ENCODE data around the gene AMPH. TPM values are rescaled to one million over a fixed set of nuclear protein-coding genes. Genes with fewer than 3 reads are reported as not detected.

Gene AMPH
- total RNA-seq, 1 donor from 2014 or later = 0.25 TPM

DNA sequence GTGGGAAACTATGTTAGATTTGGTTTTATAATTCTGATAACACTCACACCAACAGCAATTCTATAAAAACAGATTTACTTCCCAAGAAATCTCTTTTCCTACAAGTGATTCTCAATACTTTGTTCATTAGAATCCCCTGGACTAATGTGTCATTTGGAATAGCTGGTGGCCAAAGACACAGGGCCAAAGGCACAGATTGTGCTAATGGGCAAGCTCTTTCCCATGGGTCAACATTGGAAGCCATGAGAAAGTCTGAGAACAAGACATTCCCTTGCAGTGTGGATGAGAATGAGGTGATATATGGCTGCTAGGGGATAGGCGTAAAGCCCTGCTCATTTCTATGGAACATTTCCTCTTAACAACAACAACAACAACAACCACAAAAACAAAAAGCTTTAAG lies 153.8 kb downstream of the AMPH start:
- no peak for DNase-seq (ENCODE audit: low read depth)
- no peak overlapping the region for H3K4me3 ChIP-seq (ENCODE audit: low read depth, low read length)
- H3K27me3 ChIP-seq (ENCODE audit: control insufficient read depth, insufficient read depth, low read length) = no peaks in the 10 kb centered on the region
- no peaks in the 10 kb centered on the region for H3K36me3 ChIP-seq (ENCODE audit: control insufficient read depth, insufficient read depth, low read length)
- TF ChIP-seq, protein P1, sequence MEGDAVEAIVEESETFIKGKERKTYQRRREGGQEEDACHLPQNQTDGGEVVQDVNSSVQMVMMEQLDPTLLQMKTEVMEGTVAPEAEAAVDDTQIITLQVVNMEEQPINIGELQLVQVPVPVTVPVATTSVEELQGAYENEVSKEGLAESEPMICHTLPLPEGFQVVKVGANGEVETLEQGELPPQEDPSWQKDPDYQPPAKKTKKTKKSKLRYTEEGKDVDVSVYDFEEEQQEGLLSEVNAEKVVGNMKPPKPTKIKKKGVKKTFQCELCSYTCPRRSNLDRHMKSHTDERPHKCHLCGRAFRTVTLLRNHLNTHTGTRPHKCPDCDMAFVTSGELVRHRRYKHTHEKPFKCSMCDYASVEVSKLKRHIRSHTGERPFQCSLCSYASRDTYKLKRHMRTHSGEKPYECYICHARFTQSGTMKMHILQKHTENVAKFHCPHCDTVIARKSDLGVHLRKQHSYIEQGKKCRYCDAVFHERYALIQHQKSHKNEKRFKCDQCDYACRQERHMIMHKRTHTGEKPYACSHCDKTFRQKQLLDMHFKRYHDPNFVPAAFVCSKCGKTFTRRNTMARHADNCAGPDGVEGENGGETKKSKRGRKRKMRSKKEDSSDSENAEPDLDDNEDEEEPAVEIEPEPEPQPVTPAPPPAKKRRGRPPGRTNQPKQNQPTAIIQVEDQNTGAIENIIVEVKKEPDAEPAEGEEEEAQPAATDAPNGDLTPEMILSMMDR (IDR thresholded peaks at IDR 0.05; ENCODE audit: insufficient read depth, low read length, poor library complexity, severe bottlenecking) = no peak

DNA sequence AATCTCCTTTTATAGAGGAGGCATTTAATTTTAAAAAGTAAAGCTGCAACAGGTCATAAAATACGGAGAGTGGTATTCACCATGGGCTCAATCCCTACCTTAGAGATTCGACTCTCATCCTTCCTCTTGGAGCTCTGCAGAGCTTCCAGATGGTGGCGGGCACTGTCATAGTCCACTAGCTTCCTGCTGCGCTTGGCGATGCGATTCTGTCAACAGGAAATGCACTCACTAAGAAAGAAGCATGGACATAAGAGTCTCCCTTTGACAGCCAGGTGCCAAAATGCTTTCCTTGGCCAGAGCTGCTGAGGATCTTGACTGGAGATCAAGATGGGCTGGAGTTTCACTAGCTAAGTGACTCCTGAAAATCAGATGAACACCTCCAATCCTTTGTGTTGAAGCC lies 154.4 kb downstream of the AMPH start:
- Histone ChIP-seq H3K4me3 (ENCODE audit: low read depth, low read length) (no peak overlapping the region), H3K36me3 (ENCODE audit: control insufficient read depth, insufficient read depth, low read length) (no peaks in the 10 kb centered on the region), H3K27me3 (ENCODE audit: control insufficient read depth, insufficient read depth, low read length) (no peaks in the 10 kb centered on the region)
- TF ChIP-seq, protein P1 (IDR thresholded peaks at IDR 0.05; ENCODE audit: insufficient read depth, low read length, poor library complexity, severe bottlenecking) = no peak
- no peak for DNase-seq (ENCODE audit: low read depth)

DNA sequence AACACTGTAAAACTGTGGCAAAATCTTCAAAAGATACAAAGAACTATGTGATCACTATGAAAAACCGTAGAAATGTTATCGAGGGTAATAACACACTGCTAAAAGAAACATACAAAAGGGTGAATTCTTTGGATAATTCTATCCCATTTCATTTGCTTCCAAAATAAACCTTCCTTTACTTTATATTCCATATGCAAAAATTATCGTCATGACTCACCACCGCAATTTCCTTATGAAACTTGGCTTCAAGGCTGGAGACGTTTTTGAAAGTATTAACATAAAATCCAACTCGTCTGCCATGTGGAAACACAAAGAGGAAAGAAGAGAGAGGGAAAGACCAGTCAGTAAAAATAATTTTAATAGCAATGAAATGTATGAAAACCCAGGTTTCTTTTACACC lies 165.2 kb downstream of the AMPH start:
- no peak for DNase-seq (ENCODE audit: low read depth)

DNA sequence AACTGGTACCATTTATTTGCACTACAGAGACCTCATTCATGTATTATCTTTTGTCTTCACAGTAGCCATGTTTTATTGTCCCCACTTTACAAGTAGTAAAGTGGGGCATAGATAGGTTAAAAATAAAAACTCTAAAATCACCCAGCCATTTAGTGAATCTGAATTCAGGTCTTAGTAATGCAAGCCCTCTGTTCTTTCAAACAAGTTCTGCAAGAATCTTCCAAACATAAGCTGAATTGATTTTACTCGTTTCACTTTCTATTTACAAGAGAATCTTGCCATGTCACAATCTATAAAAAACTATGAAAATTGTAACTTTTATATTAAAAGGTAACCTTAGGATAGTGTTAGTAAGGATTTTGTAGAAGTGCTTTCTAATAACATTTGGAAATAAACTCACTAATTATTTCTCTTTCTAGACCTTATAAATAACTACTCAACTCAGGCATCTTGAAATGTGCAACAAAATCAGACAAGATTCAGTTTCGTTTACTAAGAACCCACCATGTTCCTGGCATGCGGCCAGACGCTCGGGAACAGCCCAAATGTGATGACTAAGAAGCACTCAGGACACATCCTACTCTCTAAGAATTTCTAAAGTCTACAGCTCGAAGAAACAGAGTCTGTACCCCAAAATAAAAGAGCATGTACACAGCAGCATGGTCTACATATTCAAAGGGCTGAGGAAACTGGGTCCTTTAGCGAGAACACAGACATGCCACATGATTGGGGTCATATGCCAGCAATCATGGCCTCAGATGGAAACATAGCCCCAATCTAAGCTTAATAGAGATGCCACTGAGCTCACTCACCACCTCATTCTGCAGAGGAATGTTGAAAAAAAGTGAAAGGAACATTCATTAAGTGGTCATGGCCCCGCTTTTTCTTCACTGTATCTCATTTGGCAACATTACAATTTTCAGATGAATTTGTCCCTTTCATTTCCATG lies 167.6 kb downstream of the AMPH start:
- Histone ChIP-seq H3K27me3 (ENCODE audit: control insufficient read depth, insufficient read depth, low read length) (no peaks in the 10 kb centered on the region), H3K4me3 (ENCODE audit: low read depth, low read length) (no peak overlapping the region), H3K36me3 (ENCODE audit: control insufficient read depth, insufficient read depth, low read length) (no peaks in the 10 kb centered on the region)
- no peak for DNase-seq (ENCODE audit: low read depth)
- TF ChIP-seq, protein P1 (IDR thresholded peaks at IDR 0.05; ENCODE audit: insufficient read depth, low read length, poor library complexity, severe bottlenecking) = no peak

More for the DNA sequence above, 165.2 kb downstream of the AMPH start:
- no peaks in the 10 kb centered on the region for H3K36me3 ChIP-seq (ENCODE audit: control insufficient read depth, insufficient read depth, low read length)
- H3K27me3 ChIP-seq (ENCODE audit: control insufficient read depth, insufficient read depth, low read length) = no peaks in the 10 kb centered on the region
- TF ChIP-seq, protein P1 (IDR thresholded peaks at IDR 0.05; ENCODE audit: insufficient read depth, low read length, poor library complexity, severe bottlenecking) = no peak
- no peak overlapping the region for H3K4me3 ChIP-seq (ENCODE audit: low read depth, low read length)

DNA sequence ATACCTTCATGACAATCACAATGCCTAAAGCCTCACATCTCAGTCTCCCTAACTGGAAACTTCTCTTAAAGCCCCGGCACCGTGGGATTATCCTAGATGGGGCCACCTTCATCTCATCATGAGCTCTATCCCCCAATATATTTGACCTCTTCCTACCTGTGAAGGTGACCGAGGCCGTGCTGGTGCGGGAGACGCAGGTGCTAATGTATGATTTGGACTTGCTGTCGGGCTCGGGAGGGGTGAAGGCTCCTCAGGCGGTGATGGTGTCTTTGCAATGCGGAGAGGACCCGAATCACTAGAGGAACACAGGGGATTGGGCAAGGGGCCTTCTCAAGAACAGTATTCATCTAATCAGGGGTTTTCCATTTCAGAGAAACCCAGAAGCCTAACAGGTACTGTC lies 168.4 kb downstream of the AMPH start:
- no peaks in the 10 kb centered on the region for H3K27me3 ChIP-seq (ENCODE audit: control insufficient read depth, insufficient read depth, low read length)
- DNase-seq (ENCODE audit: low read depth) = no peak
- TF ChIP-seq, protein P1 (IDR thresholded peaks at IDR 0.05; ENCODE audit: insufficient read depth, low read length, poor library complexity, severe bottlenecking) = no peak
- no peak overlapping the region for H3K4me3 ChIP-seq (ENCODE audit: low read depth, low read length)
- no peaks in the 10 kb centered on the region for H3K36me3 ChIP-seq (ENCODE audit: control insufficient read depth, insufficient read depth, low read length)

Measured in kidney epithelial cell (primary cell).